Calu3 (cell line): Measurements from ENCODE around the gene IGF1R. TPM values are rescaled to one million over a fixed set of nuclear protein-coding genes. Genes with fewer than 3 reads are reported as not detected.

ENCODE experiments used
- BruUV-seq: library from RNA; stranded (reverse); fragments of 400-500 nt; replicated peaks from 2 replicates; lab custom pipeline; 2021; lab: Mats Ljungman, UMichigan
- CTCF ChIA-PET: fragments of 300-600 bp; sonication (Branson Sonifier 250); formaldehyde crosslinking; loops from one replicate; lab custom pipeline; 2022; ENCODE audit warnings: antibody characterized with exemption; lab: Charles Lee
- DNase-seq: peaks from one replicate; pipeline ENCODE4 v3.0.0; 2022
- H3K27ac Mint-ChIP-seq: one replicate; pipeline ENCODE4 v1.8.0; 2022; ENCODE audit warnings: mixed read lengths; ENCODE audit not compliant: unreplicated experiment
- H3K27me3 Mint-ChIP-seq: one replicate; pipeline ENCODE4 v1.8.0; 2022; ENCODE audit warnings: mixed read lengths; ENCODE audit not compliant: unreplicated experiment
- H3K36me3 Mint-ChIP-seq: one replicate; pipeline ENCODE4 v1.8.0; 2022; ENCODE audit warnings: mild to moderate bottlenecking, moderate library complexity, mixed read lengths; ENCODE audit not compliant: insufficient read depth, unreplicated experiment
- H3K4me1 Mint-ChIP-seq: one replicate; pipeline ENCODE4 v1.8.0; 2022; ENCODE audit warnings: mild to moderate bottlenecking, low read depth, mixed read lengths; ENCODE audit not compliant: unreplicated experiment
- H3K4me3 Mint-ChIP-seq: one replicate; pipeline ENCODE4 v1.8.0; 2022; ENCODE audit warnings: mild to moderate bottlenecking, low read depth, moderate library complexity, mixed read lengths; ENCODE audit not compliant: unreplicated experiment
- H3K9me3 Mint-ChIP-seq: one replicate; pipeline ENCODE4 v1.8.0; 2022; ENCODE audit warnings: low read depth, mixed read lengths; ENCODE audit not compliant: unreplicated experiment
- CTCF ChIP-seq: fragments of 200-600 bp; IDR thresholded peaks from one replicate; pipeline ENCODE4 v1.8.0; 2022; ENCODE audit warnings: antibody characterized with exemption; ENCODE audit not compliant: unreplicated experiment
- intact Hi-C: fragments of 100-400 bp; cut with micrococcal nuclease; formaldehyde crosslinking; loops from one replicate; pipeline ENCODE4 v1.10.0; 2022; ENCODE audit not compliant: unreplicated experiment
- total RNA-seq: library from RNA; stranded (reverse); gene quantifications from 2 replicates; pipeline ENCODE4 v1.2.3, GENCODE V29; 2022

IGF1R gene
- total RNA-seq, 1 experiment from 2014 or later = 73.9 TPM

- CTCF ChIA-PET = interaction anchor here (0.6 kb wide), 1 partner anchor 22 kb away, joined by 3 read pairs; no protein-coding TSS in a partner anchor
- peaks cover 6% of the 10 kb centered on the region for H3K36me3 Mint-ChIP-seq
- no peak for TF ChIP-seq CTCF
- BruUV-seq = no TSS peak
- no peak for DNase-seq
- no peaks in the 10 kb centered on the region for H3K27me3 Mint-ChIP-seq
- intact Hi-C loops = loop anchor here (2.0 to 5.0 kb wide), 2 partner anchors 109 to 377 kb away; no protein-coding TSS in a partner anchor
- H3K27ac Mint-ChIP-seq = peak overlapping the region; percentile 95
- peaks cover 24% of the 10 kb centered on the region for H3K4me1 Mint-ChIP-seq
- no peak overlapping the region for H3K4me3 Mint-ChIP-seq
- H3K9me3 Mint-ChIP-seq = no peaks in the 10 kb centered on the region
These were observed 247.8 kb downstream of the IGF1R start for GRCh38 chr15:98896002-98896721.

GRCh38 chr15:98896802-98897732 is 248.7 kb downstream of the IGF1R start:
- Mint-ChIP-seq H3K4me1 (peaks cover 24% of the 10 kb centered on the region), H3K36me3 (peaks cover 6% of the 10 kb centered on the region), H3K27me3 (no peaks in the 10 kb centered on the region), H3K9me3 (no peaks in the 10 kb centered on the region), H3K4me3 (peak overlapping the region; percentile 56), H3K27ac (peak overlapping the region; percentile 95)
- peak; percentile 49 for DNase-seq
- no TSS peak for BruUV-seq
- CTCF ChIA-PET = no interaction called here
- intact Hi-C loops = loop anchor here (2.0 to 5.0 kb wide), 2 partner anchors 110 to 378 kb away; no protein-coding TSS in a partner anchor
- TF ChIP-seq CTCF = no peak

GRCh38 chr15:98898122-98898521 is 249.8 kb downstream of the IGF1R start:
- H3K27ac Mint-ChIP-seq = no peak overlapping the region
- H3K27me3 Mint-ChIP-seq = no peaks in the 10 kb centered on the region
- peaks cover 24% of the 10 kb centered on the region for H3K4me1 Mint-ChIP-seq
- no TSS peak for BruUV-seq
- intact Hi-C loops = loop anchor here (5.0 kb wide), 1 partner anchor 111 kb away; no protein-coding TSS in a partner anchor
- CTCF ChIA-PET = no interaction called here
- no peaks in the 10 kb centered on the region for H3K9me3 Mint-ChIP-seq
- H3K36me3 Mint-ChIP-seq = peaks cover 6% of the 10 kb centered on the region
- no peak overlapping the region for H3K4me3 Mint-ChIP-seq
- no peak for TF ChIP-seq CTCF
- DNase-seq = no peak

GRCh38 chr15:98899272-98900021 is 251.1 kb downstream of the IGF1R start:
- H3K27ac Mint-ChIP-seq = no peak overlapping the region
- intact Hi-C loops = loop anchor here (5.0 to 10.0 kb wide), 3 partner anchors 112 to 457 kb away; no protein-coding TSS in a partner anchor
- peaks cover 6% of the 10 kb centered on the region for H3K36me3 Mint-ChIP-seq
- H3K9me3 Mint-ChIP-seq = no peaks in the 10 kb centered on the region
- no peaks in the 10 kb centered on the region for H3K27me3 Mint-ChIP-seq
- CTCF ChIA-PET = no interaction called here
- H3K4me3 Mint-ChIP-seq = no peak overlapping the region
- BruUV-seq = no TSS peak
- DNase-seq = no peak
- H3K4me1 Mint-ChIP-seq = peaks cover 35% of the 10 kb centered on the region
- TF ChIP-seq CTCF = no peak
